ENCODE data around the gene BEAN1.

Gene BEAN1

GRCh38 chr16:66470556-66470955 lies 43.5 kb downstream of the BEAN1 start:
- DNase-seq (ENCODE audit: low read depth) = no peak

GRCh38 chr16:66471264-66471663 lies 44.2 kb downstream of the BEAN1 start:
- DNase-seq (ENCODE audit: low read depth) = no peak

- DNase-seq (ENCODE audit: low read depth) = no peak
These were observed 44.8 kb downstream of the BEAN1 start for GRCh38 chr16:66471716-66472393.

GRCh38 chr16:66473051-66473571 lies 46.0 kb downstream of the BEAN1 start:
- DNase-seq (ENCODE audit: low read depth) = no peak

- no peak for DNase-seq (ENCODE audit: low read depth)
These were observed 46.8 kb downstream of the BEAN1 start for GRCh38 chr16:66473654-66474519.

GRCh38 chr16:66474750-66475199 lies 47.7 kb downstream of the BEAN1 start:
- DNase-seq (ENCODE audit: low read depth) = peak; percentile 57

- no peak for DNase-seq (ENCODE audit: low read depth)
These were observed 48.1 kb downstream of the BEAN1 start for GRCh38 chr16:66475232-66475631.

- peak; percentile 19 for DNase-seq (ENCODE audit: low read depth)
These were observed 49.4 kb downstream of the BEAN1 start for GRCh38 chr16:66476328-66477027.

GRCh38 chr16:66477028-66477515 lies 50.0 kb downstream of the BEAN1 start:
- DNase-seq (ENCODE audit: low read depth) = no peak

- peak; percentile 82 for DNase-seq (ENCODE audit: low read depth)
These were observed 51.8 kb downstream of the BEAN1 start for GRCh38 chr16:66478733-66479511.

GRCh38 chr16:66479661-66480264 lies 52.7 kb downstream of the BEAN1 start:
- DNase-seq (ENCODE audit: low read depth) = no peak

GRCh38 chr16:66480265-66481080 lies 53.4 kb downstream of the BEAN1 start:
- DNase-seq (ENCODE audit: low read depth) = no peak

GRCh38 chr16:66481081-66481942 lies 54.2 kb downstream of the BEAN1 start:
- DNase-seq (ENCODE audit: low read depth) = no peak

- DNase-seq (ENCODE audit: low read depth) = no peak
These were observed 54.9 kb downstream of the BEAN1 start for GRCh38 chr16:66481943-66482390.

GRCh38 chr16:66483689-66484452 lies 56.8 kb downstream of the BEAN1 start:
- peak; percentile 59 for DNase-seq (ENCODE audit: low read depth)

- DNase-seq (ENCODE audit: low read depth) = no peak
These were observed 57.5 kb downstream of the BEAN1 start for GRCh38 chr16:66484453-66485213.

GRCh38 chr16:66485376-66485775 lies 58.3 kb downstream of the BEAN1 start:
- DNase-seq (ENCODE audit: low read depth) = no peak

Measured in stimulated activated CD4-positive, alpha-beta T cell treated with anti-CD3 and anti-CD28 coated beads, Interleukin-2, amount 100 ng/mL, for 4 hours (primary cell).